Inferior parietal cortex (tissue), 1 donor: ENCODE measurements around the gene CDHR3.

Experiments used
- DNase-seq: peaks from one replicate; pipeline ENCODE4 v3.0.0-alpha.2; 2016; ENCODE audit errors: extremely low spot score

The CDHR3 gene

GRCh38 chr7:106064771-106065574 is 101.9 kb downstream of the CDHR3 start:
- peak; percentile 74 for DNase-seq

DNA sequence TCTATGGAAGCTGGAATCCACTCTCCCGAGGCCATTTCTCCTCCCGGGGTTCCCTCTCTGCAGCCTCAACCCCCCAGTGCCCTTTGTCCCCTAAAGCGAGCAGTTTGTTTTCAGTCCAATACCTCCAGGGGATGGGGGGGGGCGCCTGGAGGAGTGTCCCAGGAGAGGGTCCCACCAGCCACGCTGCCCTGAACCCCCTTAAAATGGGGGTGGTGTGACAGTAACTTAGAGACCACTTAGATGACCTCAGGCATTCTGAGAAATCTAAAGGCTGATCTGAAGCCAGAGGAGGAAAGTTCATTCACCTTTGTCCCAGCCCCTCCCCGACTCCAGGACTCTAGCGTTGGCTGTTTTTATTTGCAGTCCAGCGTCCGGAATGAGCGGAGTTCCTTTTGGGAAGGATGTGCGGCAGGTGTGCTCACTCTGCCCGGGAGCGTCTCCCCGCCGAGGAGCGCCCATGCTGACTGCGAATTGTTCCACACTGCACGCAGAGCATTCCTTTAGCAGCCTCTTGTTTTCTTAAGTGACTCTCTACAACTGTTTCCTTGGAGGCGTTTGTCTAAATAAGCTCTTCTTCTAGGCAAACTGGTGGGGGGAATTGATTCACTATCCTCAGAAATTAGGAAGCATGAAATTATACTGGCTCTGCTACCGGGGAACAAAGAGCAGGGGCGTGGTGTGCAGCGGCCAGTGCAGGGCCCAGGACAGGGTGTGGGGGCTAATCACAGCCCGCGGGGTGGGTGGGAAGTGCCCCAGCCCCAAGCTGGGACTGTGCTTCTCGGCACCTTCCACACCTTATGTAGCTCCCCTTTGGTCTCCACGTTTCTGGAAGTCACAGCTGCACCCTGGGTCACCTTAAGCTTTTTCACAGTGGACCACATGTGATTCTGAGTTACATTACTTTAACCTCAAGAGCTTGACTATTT is 102.8 kb downstream of the CDHR3 start:
- no peak for DNase-seq

DNA sequence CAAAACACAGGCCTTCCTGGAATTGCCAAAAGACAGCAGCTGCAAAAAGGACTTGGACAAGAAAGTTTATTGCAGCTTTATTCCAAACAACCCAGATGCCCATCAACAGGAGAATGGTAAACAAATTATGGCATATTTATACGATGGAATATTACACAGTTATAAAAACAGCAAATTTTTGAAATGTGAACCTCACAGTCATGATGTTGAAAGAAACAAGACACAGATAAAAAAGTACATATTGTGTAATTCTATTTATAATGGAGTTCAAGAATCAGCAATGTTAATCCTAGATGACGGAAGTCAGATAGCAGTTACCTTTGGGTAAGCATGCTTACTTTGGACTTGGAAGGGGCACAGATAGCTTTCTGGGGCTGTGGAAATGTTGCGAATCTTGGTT is 104.6 kb downstream of the CDHR3 start:
- no peak for DNase-seq

DNA sequence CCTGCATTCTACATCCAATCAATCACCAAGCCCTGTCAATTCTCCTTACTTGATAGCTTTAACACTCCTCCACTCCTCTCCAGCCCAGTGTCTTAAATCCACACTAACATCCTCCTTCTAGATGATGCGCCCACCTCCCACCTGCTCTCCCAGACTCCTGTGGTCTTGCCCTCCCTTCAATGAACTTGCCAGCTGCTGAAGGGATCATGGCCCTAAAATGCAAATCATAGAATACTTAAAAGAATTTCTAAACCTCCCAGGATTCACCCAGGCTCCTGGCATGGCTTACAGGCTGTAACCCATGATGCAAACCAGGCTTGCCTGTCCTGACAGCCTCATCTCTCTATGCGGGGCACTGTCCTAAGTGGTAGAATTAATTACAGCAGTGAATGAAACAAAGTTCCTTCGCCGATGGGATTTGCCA is 105.5 kb downstream of the CDHR3 start:
- DNase-seq = no peak

DNA sequence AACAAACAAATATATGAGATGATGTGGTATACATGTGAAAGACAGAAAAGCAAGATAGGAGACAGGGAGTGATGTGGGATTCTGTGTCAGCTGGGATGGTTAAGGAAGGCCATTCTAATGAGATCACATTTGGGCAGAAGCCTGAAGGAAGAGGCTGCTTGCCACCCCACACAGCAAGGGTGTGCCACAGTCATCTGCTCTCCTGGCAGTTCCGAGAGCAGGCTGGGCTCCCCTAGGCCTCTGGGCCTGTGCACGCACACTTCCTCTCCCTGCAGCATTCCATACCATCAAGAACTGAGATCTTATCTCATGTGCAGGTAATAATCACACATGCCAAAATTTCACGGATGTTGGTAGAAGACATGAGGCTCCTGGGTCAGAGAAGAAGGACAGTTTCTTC is 105.9 kb downstream of the CDHR3 start:
- DNase-seq = no peak

DNA sequence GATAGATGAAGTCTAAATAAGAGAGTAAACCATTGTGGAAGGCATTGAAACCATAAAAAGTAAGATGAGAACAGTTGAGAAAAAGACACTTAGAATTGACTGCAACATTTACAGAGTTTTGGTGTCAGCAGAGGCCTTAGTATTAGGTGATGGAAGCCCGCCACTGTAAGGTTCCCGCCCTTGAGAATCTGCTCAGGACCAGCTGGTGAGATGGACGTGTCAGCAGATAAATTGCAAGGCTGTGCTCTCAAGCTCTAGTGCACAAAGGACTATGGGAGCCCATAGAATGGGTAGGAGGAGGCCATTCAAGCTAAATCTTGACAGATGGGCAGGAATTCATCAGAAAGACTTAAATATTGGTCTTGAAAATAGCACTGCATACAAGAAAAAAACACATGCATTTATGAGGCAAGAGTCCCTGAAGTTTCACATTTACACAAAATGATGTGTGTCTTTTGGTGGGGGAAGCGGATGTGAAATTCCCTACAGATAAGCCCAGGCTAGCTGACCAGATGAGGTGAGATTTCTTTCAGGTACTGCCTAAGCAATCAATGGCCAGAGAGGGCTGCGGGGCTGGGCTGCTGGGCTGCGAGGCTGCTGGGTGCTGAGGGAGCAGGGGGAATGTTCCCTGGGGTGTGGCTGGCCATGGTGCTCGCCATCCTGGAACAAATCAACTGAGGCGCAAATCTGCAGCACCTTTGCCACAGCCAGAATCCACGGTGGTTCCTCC is 106.6 kb downstream of the CDHR3 start:
- no peak for DNase-seq

DNA sequence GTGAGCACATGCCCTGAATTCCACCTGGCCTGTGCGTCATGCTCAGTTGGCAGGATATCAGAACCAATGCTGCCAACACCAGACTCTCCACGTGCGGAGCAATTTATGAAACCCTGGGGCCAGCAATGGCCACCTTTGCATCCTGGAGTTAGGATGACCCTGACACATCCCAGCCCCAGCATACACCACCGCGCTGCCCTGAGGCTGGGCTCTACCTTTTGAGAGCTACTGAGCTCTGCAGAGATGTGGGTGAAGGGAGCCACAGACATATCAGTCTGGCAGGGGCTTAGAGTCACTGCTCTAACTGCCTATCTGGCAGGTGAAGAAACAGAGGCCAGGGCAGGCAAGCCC is 107.1 kb downstream of the CDHR3 start:
- no peak for DNase-seq

DNA sequence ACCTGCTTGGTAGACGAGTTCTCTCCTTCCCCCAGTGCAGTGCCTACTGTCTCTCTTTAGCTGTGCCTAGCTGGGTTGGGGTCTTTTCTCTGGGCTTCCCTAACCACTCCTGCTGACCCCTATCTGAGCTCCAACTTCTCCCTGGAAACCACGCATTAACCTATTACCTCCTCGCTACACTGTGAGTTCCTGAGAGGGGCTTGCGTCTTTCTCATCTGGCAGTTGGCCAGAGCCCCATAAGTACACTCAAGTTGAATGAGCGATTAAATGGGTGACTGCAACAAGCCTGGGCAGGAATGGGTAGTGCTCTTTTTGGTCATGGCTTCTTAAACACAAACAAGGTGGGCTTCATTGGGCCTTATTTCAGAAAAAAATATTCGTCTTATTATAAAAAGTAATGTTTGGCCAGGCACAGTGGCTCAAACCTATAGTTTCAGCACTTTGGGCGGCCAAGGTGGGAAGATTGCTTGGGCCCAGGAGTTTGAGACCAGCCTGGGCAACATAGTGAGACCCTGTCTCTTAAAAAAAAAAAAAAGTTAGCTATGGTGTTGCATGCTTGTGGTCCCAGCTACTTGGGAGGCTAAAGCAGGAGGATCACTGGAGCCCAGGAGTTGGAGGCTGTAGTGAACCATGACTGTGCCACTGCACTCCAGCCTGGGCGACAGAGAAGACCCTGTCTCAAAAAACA is 107.6 kb downstream of the CDHR3 start:
- DNase-seq = no peak

DNA sequence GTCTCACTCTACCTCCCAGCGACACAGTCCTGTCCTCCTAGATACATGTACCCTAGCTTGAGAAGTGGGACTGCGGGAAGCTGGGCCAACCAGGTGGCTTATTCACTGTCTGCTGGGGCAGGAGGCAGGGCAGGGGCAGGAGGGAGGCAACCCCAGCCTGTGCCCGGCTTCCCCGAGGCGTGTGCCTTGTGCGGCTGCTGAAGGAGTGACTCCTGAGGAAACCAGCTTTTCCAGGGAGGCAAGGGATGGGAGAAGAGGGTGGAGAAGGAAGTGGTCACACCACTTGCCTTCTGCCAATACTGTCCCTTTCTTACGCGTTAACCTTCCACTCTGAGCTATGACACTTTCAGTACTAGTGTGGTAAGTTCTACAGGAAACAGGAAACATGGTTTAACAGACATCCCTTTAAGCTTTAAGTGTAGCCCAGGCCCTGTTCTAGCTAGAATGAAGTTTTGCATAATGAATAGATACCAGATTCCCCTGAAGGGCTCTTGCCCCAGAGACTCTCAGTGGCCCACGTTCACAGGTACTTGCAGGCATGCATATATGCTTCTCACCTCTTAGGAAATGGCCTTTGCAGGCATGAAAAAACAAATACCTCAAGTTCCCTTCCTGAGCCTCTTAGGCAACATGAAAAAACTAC is 108.4 kb downstream of the CDHR3 start:
- DNase-seq = no peak

- no peak for DNase-seq
These were observed 109.1 kb downstream of the CDHR3 start for GRCh38 chr7:106071999-106072714.

GRCh38 chr7:106072715-106073091 is 109.6 kb downstream of the CDHR3 start:
- DNase-seq = no peak

DNA sequence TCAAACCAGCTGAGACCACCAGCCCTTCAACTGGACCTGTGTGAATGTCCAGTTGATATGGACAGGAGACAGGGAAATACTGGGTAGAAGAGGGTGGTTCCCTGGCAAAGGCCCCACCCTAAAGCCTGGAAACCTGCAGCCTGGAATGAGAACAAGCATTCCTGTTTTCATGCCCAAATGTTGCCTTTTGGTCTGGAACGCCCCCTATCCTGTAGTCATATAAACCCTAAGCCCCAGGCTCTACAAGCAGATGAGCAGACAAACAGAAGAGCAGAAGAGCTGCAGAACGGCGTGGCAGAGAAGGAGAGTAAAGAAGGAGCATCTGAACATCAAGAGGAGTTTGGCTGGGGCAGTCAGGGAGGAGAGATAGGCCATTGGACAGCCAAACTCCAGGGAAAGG is 110.6 kb downstream of the CDHR3 start:
- no peak for DNase-seq

- DNase-seq = no peak
These were observed 111.2 kb downstream of the CDHR3 start for GRCh38 chr7:106074257-106074656.

DNA sequence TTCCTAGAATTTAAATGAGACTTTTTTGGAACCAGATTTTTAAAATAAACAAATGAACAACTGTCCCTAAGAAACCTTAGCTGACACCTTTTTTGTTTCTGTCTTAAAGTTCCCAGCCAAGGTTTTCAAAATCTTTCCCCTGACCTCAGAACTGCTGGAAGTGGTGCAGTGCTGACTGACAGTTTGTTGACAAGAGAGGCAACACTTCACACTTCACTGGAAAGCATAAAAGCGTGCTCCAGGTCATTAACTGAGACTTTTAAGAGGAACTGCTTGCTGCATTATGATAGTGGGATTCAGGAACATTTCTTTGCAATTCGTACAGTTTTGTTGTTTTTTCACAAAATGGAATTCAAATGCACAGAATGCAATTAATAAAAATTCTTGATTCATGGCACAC is 112.9 kb downstream of the CDHR3 start:
- DNase-seq = no peak

- DNase-seq = no peak
These were observed 113.5 kb downstream of the CDHR3 start for GRCh38 chr7:106076537-106076936.

DNA sequence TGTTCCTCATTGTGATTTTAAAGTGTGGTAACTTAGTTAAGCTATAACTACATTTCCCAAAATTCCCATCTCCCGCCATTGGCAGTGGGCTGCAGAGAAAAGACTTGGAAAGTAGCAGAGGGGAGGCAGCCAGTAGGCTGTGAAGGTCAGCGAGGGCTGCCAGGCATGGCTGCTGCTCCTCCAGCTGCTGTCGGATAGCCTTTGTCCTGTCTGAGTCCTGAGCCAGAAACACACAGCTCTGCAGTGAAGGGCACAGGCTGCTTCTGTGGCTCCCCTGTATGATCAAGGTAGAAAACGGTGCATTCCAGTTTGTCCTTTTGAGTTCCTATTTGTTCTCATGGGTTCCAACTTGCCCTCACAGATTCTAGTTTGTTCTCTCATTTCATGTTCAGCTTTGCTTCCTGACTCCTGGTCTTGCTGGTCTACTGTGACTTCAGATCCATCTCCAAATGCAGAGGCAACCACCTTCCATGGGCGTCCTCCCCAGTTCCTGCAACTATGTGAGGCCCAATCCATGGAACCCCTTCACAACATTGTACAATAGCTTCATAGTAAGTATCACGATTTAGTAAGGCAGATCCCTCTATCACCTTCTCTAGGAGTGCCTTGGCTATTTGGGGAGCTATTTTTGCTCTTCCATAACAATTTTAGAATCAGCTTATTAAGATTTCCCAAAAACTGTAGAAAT is 117.4 kb downstream of the CDHR3 start:
- DNase-seq = no peak

DNA sequence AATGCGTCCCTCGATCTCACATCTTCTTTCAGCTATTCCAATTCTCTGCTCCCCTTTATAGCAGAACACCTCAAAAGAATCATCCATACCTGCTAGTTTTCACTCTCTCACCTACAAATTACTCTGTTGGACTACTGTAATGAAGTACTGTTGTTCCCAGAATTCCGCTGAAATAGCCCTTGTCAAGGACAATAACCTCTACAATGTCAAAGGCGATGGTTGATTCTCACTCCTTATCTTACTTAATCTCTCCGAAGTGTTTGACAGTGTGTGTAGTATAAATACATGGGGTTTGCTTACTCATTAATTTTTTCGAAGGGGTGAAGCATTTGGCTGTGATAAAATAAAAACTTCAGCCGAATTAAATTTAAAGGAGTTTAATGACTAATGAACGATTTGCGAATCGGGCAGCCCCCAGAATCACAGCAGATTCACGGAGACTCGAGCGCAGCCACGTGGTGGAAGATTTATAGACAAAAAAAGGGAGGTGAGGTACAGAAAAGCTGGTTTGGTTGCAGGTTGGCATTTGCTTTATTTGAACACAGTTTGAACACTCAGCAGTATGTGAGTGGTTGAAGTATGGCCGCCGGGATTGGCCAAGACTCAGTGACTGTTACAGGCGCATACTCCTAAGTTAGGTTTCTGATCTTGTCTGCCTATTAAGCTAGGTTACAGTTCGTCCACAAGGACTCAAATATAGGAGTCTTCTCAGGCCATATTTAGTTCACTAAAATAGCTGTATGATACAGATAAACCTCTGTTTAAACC is 119.2 kb downstream of the CDHR3 start:
- DNase-seq = no peak
